ENCODE results near the gene ERICH4. TPM values are rescaled to one million over a fixed set of nuclear protein-coding genes. Genes with fewer than 3 reads are reported as not detected.

Gene ERICH4
- total and polyA plus RNA-seq, 8 donors: not detected

DNA sequence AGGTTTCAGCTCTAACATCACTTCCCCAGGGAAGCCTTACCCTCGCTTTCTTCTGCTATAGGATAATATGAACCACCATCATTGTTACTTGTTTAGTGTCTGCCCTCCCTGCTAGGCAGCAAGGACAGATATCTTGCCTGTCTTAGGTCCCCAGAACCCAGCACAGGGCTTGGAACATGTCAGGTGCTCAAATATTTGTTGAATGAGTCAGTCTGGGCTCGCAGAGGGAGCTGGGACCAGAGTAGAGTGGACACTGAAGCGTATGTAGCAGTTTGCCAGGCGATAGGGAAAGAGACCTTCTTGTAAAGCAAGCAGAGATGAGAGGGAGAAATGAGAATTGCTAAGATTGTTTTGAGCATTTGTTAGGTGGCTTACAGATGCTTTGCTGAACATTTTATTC lies 33.7 kb upstream of the ERICH4 start:
- FAIRE-seq (no peak), DNase-seq (peak in 5 of 6 donors; percentile 63 to 80 (median 76)), ATAC-seq (peak; percentile 94 to 98 (median 96))
- no peaks in the 10 kb centered on the region for H3K27me3 ChIP-seq
- H3K4me3 ChIP-seq: no peak overlapping the region
- no peaks in the 10 kb centered on the region for H3K9me3 ChIP-seq
- intact Hi-C loops (cut with DNase I): no loop called here
- TF ChIP-seq CTCF (IDR thresholded peaks at IDR 0.05): no peak
- WGBS, 2 donors: 15 to 18% methylated on average over 4 of the region's 4 CpGs
- H3K36me3 ChIP-seq: peaks cover 0 to 12% (median 2%) of the 10 kb centered on the region in 3 donors
- H3K27ac ChIP-seq: peak overlapping the region; percentile 65 to 81 (median 70)
- peaks cover 6 to 21% (median 15%) of the 10 kb centered on the region in 3 donors for H3K4me1 ChIP-seq

- TF ChIP-seq CTCF (IDR thresholded peaks at IDR 0.05): no peak
Measured at GRCh38 chr19:41410336-41411054, 32.5 kb upstream of the ERICH4 start.

DNA sequence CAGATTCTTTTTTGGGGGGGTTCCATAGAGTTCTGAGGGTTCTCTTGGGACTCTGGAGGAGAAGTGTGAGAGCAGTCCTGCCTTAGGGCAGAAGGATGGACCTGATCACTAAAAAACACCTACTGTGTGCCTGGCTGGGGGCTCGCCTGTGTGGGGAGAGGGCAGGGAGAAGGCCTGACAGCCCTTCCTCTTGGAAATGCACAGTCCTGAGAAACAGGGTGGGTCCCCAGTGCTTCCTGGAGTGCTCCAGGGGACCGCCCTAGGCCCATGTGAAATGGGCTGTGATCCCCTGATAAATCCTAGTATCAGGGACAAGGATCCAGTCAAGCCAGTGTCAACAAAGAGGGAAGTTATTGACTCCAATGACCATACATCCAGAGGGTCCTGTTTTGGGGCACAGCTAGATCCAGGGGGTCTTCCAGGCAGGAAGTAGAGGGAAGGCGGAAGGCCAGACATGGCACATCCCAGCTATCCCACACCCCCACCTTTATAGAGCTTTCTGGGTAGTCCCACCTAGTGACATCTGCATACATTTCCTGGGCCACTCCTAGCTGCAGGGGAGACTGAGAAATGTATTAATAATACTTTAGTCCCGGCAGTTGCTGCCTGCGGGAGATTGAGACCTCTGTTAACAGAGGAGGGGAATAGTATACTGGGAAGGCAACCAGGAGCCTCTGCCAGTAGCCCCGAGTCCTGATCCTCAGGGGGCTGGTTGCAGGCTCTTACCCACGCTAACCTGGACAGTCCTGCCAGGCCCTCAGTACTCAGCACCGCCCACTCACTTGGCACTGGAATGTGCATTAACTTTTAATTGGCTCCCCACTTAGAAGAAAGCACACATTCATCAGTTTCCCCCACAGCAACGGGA lies 31.6 kb upstream of the ERICH4 start:
- no peak overlapping the region for H3K4me3 ChIP-seq
- H3K9me3 ChIP-seq: no peaks in the 10 kb centered on the region
- peaks cover 6 to 21% (median 15%) of the 10 kb centered on the region in 3 donors for H3K4me1 ChIP-seq
- TF ChIP-seq CTCF (IDR thresholded peaks at IDR 0.05): no peak
- ATAC-seq: no peak
- peak overlapping the region in 2 of 4 donors; percentile 7 to 39 for H3K27ac ChIP-seq
- H3K36me3 ChIP-seq: peaks cover 0 to 20% (median 4%) of the 10 kb centered on the region in 3 donors
- DNase-seq: no peak
- WGBS, 2 donors: 65 to 75% methylated on average over 9 of the region's 9 CpGs
- intact Hi-C loops (cut with DNase I): no loop called here
- H3K27me3 ChIP-seq: no peaks in the 10 kb centered on the region
- FAIRE-seq: no peak

More at GRCh38 chr19:41410336-41411054, 32.5 kb upstream of the ERICH4 start:
- FAIRE-seq (no peak), ATAC-seq (no peak), DNase-seq (peak in 1 of 6 donors; percentile 35)
- intact Hi-C loops (cut with DNase I): no loop called here
- Histone ChIP-seq H3K27ac (peak overlapping the region in 2 of 4 donors; percentile 74 to 81), H3K4me3 (no peak overlapping the region), H3K9me3 (no peaks in the 10 kb centered on the region), H3K36me3 (peaks cover 0 to 18% (median 4%) of the 10 kb centered on the region in 3 donors), H3K4me1 (peaks cover 6 to 21% (median 15%) of the 10 kb centered on the region in 3 donors), H3K27me3 (no peaks in the 10 kb centered on the region)
- WGBS, 2 donors: 82 to 85% methylated on average over 23 of the region's 23 CpGs

GRCh38 chr19:41411968-41412265 lies 31.0 kb upstream of the ERICH4 start:
- DNase-seq (peak in 1 of 6 donors; percentile 62), FAIRE-seq (no peak), ATAC-seq (peak in 1 of 4 donors; percentile 10)
- Histone ChIP-seq H3K9me3 (no peaks in the 10 kb centered on the region), H3K36me3 (peaks cover 0 to 23% (median 4%) of the 10 kb centered on the region in 3 donors), H3K4me3 (no peak overlapping the region), H3K27me3 (no peaks in the 10 kb centered on the region), H3K4me1 (peaks cover 6 to 21% (median 15%) of the 10 kb centered on the region in 3 donors), H3K27ac (peak overlapping the region in 2 of 4 donors; percentile 7 to 39)
- intact Hi-C loops (cut with DNase I): no loop called here
- no peak for TF ChIP-seq CTCF (IDR thresholded peaks at IDR 0.05)
- 60 to 83% methylated on average over 11 of the region's 11 CpGs for whole genome bisulfite sequencing, 2 donors
